Hematopoietic multipotent progenitor cell treated with erythropoietin and hydrocortisone succinate and interleukin-3 and kit ligand, for 17 days (in vitro differentiated cells): ENCODE measurements around the gene ANKLE1.
"Not testable (repeated sequence)": the region's sequence is repeated elsewhere in the genome, so short reads cannot be mapped to it uniquely, and the experiment has no call there.

Experiments
- DNase-seq: peaks from one replicate; pipeline ENCODE4 v3.0.0-alpha.2; 2015; ENCODE audit warnings: low spot score

The ANKLE1 gene

DNA sequence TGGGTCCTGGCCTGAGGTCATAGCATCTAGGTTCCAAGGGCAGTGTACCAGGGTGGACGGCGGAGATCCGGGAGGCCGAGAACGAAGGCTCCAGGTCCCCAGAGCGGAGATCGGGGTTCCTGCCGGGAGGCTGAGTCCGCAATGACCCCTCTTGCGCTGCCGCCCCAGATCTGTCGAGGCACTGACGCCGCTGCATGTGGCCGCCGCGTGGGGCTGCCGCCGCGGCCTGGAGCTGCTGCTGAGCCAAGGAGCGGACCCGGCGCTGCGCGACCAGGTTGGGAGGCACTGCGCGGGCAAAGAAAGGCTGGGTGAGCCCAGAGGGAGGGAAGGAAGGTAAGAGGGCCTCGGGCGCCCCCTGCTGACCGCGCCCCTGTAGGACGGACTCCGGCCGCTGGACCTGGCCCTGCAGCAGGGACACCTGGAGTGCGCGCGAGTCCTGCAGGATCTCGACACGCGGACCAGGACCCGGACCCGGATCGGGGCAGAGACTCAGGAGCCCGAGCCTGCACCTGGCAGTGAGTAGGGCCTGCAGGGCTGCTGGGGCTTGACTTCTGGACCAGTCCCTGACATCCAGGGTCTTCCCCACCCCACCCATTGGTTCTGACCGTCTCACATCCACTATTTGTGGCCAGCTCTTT is 906 bp downstream of the ANKLE1 start:
- DNase-seq = peak; percentile 90

DNA sequence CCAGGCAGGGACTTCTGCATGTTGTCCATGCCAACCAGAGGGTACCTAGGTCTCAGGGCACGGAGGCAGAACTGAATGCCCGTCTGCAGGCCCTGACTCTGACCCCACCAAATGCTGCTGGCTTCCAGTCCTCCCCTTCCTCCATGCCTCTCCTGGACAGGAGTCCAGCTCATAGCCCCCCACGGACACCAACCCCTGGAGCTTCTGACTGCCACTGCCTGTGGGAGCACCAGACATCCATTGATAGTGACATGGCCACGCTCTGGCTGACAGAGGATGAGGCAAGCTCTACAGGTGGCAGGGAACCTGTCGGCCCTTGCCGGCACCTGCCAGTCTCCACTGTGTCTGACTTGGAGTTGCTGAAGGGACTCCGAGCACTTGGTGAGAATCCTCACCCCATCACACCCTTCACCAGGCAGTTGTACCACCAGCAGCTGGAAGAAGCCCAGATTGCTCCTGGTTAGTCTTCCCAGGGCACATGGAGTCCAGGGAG is 1.8 kb downstream of the ANKLE1 start:
- DNase-seq = no peak

DNA sequence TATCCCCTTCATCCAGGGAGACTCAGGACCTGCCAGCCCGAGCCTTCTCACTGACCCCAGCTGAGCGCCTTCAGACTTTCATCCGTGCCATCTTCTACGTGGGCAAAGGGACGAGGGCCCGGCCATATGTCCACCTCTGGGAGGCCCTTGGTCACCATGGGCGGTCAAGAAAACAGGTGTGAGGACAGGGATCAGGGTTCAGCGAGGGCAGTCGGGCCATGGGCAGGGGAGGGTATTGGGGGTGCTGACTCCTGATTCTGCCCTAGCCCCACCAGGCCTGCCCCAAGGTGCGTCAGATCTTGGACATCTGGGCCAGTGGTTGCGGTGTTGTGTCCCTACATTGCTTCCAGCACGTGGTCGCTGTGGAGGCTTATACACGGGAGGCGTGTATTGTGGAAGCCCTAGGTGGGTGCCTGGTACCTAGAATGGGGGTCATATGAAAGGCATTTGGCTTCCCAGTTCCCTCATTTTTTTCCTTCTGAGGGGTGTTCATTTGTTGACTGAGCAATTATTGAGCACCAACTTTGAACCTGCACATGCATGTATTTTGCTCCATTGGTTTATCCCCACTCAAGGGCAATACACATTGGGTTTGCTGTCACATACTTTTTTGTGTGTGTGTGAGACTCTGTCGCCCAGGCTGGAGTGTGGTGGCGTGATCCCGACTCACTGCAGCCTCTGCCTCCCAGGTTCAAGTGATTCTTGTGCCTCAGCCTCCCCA is 3.9 kb downstream of the ANKLE1 start:
- no peak for DNase-seq

DNA sequence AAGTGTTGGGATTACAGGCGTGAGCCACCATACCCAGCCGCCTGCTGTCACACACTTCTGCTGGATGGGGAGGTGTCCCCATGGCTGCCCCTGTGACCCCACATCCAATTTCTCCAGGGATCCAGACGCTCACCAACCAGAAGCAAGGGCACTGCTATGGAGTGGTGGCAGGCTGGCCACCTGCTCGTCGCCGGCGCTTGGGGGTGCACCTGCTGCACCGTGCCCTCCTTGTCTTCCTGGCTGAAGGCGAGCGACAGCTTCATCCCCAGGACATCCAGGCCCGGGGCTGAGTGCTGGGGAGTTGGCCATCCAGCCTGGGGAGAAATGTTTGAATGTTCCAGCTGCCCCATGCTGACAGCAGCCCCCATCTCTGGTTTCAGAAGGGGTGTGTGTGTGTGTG is 4.6 kb downstream of the ANKLE1 start:
- no peak for DNase-seq

DNA sequence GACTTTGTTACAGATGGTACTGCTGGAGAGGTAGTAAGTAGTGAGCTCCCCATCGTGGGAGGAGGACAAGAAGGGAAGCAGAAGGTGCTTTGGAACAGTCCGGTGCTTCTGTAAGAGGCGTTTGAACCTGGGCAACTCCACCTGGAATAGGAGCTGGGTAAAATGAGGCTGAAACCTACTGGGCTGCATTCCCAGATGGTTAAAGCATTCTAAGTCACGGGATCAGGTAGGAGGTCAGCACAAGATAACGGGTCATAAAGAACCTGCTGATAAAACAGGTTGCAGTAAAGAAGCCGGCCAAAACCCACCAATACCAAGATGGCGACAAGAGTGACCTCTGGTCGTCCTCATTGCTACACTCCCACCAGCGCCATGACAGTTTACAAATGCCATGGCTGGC is 5.1 kb downstream of the ANKLE1 start:
- DNase-seq = no peak

DNA sequence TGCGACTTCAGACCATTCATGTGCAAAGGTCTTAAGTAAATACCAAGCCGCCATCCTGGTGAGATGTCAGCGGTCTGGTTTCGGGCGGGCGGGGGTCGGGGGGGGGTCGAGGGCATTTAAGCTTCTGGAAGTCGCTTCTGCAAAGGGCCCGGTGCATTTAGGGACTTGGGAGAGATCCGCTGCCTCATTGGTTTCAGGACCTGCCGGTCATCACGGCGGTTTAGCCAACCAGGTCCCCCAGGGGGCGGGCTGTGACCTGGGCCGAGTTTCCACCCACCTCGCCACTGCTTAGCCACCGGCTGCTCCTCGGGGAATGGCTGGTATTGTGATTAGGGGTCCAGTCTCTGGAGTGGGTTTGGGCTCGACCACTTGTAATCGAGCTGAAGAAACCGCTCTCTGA is 7.8 kb downstream of the ANKLE1 start:
- DNase-seq = peak; percentile 54

DNA sequence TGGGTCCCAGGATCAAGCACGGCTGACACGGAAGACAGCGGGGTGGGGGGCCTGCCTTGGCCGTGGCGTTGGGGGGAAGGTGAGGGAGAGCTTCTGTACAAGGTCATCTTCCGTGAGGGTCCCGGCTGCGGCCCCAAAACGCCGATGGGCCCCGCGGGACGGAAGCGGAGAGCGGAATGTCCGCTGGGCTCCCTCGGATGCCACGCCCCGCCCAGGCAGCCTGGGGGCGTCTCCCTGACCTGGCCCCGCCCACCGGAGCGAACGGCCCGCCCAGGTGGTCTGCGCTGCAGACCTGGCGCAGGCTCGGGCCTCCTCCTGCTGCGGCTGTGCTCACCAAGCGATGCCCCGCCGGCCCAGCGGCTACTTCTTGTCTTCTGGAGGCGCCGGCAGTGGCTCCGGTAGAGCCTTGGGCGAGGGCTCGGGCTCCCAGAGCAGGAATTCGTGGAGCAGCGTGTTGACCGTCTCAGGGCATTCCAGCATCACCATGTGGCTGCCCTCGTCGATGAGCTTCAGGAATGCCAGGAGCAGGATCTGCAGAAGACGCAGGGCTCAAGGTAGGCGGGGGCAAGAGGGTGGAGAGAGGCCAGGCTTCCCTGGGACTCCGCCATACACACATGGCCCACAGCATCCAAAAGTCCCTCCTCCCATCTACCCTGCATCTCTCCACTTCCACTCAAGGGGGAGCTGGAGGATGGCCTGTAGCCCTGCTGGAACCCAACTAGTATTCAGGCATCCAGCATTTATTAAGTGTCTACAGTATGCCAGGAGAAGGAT is 10.8 kb downstream of the ANKLE1 start:
- peak; percentile 82 for DNase-seq

DNA sequence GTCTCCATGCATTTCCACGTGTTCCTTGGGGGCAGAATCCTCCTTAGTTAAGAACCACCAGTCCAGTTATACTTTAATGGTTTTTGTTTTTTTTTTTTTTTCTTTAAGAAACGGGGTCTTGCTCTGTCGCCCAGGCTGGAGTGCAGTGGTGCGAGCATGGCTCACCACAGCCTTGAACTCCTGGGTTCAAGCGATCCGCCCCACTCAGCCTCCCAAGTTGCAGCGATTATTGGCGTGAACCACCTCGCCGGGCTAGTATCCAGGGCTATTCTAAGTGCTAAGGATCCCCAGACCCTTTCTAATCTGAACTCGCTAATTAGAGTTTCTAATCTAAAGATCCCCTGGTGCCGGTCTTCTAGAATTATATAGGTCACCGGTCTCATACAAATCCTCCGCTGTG is 11.9 kb downstream of the ANKLE1 start:
- DNase-seq = no peak

DNA sequence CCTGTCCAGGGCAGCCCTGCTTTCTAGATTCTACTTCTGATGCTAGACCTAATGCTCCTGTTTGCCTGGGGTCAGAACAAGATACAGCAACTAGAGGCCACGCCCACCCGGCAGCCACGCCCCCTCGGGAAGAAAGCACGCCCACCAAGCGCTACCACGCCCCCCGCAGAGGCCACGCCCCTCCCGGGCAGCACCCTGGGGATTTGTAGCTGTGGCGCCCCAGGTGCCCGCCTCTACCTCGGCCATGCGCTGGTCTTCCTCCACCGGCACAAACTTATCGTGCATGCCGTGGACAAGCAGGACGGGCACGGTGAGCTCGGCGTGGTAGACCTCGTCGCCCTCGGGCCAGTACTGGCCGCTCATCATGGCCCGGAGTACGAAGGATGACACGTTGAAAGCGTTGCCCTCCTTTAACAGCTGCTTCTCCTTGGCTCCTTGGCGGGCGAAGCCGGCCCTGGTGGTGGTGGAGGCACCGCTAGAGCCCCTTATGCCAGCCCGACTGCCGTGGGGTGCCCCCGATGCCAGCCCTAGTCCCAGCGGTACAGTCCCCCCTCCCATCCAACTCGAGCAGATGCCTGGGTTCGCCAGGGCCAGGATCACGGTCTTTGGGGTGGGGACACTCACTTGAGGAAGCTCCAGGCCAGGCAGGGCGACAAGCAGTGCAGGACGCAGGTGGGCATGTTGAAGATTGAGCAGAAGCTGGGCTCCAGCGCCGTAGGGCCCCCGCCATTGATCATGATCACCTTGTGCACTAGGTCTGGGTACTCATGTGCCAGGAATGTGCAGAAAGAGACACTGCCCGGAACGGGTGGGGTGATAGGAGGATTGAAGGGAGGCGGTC is 12.6 kb downstream of the ANKLE1 start:
- peak; percentile 71 for DNase-seq

DNA sequence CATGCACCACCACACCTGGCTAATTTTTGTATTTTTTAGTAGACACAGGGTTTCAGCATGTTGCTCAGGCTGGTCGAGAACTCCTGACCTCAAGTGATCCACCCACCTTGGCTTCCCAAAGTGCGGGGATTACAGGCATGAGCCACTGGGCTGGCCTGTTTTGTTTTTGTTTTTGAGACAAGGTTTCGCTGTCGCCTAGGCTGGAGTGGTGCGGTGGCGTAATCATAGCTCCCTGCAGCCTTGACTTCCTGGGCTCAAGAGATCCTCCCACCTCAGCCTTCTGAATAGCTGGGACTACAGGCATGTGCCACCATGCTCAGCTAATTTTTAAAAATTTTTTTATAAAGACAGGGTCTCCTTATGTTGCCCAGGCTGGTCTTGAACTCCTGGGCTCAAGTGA is 13.8 kb downstream of the ANKLE1 start:
- not testable (repeated sequence) for DNase-seq

DNA sequence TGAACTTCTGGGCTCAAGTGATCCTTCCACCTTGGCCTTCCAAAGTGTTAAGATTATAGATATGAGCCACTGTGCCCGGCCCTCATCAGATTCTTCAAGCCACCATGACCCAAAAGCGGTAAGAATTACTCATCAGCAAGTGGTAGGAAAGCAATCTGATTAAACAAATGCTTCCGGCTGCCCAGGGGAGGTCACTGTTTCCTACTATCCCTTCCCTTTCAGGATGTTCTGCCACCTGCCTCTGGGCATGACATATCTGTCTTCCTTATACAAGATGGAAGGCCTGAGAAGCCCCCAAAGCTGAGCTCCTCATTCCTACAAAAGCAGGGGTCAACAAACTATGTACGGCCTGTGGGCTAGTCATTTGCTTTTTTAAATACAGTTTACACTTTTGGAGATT is 14.6 kb downstream of the ANKLE1 start:
- DNase-seq = no peak

DNA sequence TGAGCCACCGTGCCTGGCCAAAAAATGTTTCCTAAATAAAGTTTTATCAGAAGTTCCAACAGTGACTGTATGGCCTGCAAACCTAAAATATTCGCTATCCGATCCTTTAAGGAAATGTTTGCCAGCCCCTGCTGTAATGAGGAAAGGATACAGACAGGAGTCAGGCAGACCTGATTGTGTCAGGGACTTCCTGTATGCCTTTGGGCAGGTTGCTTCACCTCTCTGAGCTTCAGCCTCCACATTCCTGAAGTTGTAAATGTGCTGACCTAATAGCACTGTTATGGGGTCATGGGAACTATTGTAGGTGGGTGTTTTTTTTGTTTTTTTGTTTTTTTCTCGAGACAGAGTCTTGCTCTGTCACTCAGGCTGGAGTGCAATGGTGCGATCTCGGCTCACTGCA is 15.3 kb downstream of the ANKLE1 start:
- DNase-seq = no peak

DNA sequence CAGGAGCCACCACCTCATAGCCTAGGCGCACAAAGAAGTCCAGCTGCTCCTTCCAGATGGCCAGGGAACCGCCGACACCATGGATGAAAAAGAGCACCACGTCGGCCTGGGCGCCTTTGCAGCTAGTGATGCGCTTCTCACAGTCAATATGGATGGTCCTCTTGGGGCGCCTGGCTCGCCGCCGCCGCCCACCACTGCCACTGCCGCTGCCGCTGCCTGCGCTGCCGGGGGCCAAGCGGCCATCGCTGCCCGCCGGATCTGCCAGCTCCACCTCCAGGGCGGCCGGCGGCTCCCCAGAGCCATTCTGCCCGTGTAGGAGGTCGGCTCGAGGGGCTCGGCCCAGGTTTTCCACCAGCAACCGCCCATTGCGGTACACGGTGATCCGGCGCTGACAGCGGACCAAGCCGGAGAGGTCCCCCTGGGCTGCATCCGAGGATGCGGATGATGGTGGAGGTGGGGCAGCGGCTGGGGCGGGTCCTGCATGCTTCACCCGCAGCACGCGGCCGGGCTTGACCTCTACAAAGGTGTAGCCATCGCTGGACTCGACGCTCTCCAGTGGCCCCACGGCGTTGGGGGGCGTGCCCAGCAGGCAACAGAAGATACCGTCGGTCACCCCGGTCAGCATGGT is 19.4 kb downstream of the ANKLE1 start:
- DNase-seq = no peak

DNA sequence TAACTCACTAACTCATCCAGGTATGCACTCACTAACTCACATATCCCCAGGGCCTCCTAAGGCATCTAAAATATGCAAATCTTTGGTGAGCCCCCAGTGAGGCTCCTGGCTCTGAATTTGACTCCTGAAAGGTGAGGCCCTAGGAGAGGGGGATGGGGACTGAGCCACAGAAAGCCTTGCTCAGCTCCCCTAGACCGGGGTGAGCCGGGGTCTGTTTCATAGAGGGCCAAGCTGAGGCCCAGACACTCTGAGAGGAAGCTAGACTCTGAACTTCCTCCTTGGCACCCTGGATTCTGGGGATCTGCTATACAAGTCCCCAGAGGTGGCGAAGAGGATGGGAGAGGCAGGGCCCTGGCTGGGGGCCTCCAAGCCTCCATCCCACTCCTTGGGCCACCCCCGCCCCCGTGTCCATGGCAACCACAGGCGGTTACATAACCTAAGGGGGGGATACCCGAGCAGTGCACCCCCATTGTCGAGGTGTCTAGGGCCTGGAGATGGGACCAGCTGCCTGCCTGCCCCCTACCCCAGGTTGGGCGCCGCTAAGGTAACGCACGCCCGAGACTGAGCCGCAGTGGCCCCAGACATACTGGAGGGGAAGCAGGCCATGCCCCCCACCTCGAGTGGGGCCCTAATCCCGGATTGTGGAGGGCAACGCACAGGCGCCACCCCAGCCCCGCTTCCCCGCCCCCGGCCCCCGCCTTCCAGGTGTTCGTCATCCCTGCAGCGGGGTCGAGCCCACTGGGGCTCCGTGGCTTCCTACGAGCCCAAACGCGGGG is 20.9 kb downstream of the ANKLE1 start:
- DNase-seq = no peak

DNA sequence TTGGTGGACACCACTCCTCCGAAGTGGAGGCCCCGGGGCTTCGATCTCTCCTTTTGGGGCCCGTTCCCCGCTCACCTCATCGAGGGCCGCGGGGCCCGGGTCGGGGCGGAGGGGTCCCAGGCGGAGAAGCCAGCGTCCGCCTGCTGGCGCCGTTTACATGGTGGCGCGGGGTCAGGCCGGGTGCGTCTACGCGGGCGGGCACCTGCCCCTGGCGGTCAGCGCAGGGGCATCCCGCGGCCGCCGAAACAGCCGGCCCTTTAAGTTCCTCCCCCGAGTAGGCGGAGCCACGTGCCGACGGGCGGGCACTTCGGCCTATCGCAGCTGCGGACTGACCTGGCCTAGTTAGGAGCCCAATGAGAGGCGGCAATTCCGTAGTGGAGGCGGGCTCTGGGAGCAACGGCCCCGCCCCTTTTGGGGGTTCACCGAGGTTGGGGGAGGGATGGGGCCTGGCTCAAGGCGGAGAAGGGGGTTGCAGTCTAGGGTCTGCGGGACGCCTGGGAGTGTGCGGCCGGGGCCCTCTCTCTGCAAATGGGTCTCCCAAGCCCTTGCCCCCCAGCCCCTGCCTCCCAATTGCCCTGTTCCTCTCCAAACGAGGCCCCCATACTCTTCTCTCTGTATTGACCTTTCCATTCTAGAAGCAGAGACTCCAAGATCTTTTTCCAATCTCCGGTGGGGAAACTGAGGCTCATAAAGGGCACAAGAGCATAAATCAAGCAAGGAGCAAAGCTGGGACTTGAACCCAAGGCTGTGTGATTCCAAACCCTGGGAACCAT is 21.7 kb downstream of the ANKLE1 start, which contains the start of gene ABHD8:
Gene ABHD8 (minus strand): TSS at position 259 of the 773 bp plus-strand sequence. CDS start 1,809 bp downstream, outside the sequence.
- peak; percentile 92 for DNase-seq

DNA sequence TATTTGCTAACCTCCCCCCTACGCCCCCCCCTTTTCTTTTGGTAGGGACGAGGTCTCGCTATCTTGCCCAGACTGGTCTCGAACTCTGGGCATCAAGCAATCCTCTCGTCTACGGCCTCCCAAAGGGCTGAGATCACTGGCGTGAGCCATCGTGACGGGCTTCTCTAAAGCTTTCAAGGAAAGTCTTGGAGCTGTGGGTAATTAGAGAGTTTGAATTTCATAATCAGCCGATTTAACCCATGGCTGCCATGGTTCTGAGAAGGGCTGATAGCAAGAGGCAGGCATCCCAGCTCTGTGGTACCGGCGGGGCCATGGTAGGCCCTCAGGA is 22.2 kb downstream of the ANKLE1 start:
- DNase-seq = no peak

DNA sequence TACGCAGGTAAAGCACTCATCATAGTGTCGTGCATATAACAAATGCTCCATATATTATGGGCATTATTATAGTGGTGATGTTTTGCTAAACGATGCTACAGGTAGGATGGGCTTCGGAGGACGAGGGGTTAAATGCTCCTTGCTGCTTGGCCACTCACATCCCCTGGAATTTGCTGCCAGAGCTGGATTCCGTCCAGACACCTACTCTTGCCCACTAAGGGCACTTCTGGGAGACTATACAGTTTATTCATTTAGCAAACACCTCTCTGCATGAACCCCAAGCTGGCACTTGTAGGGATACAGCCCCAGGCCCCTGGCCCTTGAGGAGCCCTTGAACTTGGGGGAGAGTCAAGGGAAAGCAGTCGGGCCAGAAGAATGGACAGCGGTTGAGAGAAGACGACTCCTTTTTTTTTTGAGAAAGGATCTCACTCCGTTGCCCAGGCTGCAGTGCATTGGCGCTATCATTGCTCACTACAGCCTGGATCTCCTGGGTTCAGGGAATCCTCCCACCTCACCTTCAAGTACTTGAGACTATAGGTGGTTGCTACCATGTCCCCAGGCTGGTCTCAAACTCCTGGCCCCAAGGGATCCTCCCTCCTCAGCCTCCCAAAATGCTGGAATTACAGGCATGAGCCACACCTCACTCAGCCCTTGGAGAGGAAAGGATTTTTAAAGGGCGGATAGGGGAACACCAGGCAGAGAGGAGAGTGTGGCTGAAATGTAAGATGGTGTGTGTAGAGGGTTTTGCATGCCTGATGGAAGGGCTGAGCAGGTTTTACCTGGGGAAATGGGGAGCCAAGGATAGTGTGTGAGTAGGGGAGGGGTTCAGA is 22.9 kb downstream of the ANKLE1 start:
- DNase-seq = no peak

DNA sequence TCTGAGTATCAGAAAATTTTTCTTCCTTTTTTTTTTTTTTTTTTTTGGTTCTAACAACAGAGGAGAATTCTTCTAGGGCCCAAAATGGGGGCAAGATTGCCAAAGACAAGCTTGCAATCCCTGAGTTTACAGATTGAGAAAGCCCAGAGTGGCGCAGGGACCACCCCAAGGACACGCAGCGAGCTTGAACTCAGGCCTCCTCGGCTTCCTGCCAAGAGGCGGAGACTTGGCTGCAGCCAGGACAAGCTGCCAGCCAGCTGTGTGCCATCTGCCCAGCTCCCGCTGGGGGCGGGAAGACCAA is 23.5 kb downstream of the ANKLE1 start:
- DNase-seq = no peak

DNA sequence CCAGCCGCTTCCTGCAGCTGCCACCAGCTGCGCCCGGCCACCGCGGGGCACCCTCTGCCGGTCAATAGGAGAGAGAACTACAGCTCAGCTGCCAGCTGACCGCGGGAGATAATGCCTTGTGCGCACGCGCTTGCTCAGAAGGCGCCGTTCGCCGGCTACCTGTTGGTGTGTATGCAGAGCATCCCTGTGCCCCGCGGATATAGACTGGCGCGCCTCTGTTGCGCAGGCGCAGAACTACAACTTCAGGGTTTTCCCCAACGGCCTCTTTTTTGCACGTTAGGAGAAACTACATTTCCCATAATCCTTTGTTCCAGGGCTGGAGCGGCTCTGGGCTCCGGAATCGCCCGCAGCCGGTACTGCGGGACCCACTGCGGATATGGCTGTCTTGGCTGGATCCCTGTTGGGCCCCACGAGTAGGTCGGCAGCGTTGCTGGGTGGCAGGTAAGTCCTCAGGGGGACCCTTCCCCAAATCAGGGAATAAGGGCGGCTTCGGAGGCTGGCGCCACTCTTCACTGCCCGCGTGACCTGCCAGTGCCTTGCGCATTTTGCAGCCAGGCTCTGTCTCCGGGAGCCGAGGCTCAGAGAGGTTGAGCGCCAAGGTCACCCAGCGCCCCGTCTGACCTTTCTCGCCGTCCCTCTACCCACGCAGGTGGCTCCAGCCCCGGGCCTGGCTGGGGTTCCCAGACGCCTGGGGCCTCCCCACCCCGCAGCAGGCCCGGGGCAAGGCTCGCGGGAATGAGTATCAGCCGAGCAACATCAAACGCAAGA is 24.0 kb downstream of the ANKLE1 start, which contains the start of gene MRPL34:
Gene MRPL34 (plus strand): TSS at position 356 of the 768 bp plus-strand sequence. CDS start 21 bp downstream, at position 377.
- DNase-seq = peak; percentile 99
